A549 (cell line): ENCODE data around the gene ERGIC1. TPM values are rescaled to one million over a fixed set of nuclear protein-coding genes. Genes with fewer than 3 reads are reported as not detected.

Experiments
- ATAC-seq, 2 experiments: fragments of 200-7000 bp in 1 of 2; fragments of >200 bp in 1 of 2; cut with Nextera tagmentation in 1 of 2; cut with Tn5 transposase in 1 of 2; 3 replicates each; pipeline versions ENCODE4 v1.8.0 to v1.9.1; 2018 to 2020; ENCODE audit warnings: mild to moderate bottlenecking in 1 of 2, moderate library complexity in 1 of 2
- CTCF ChIA-PET: fragments of 300-600 bp; sonication (Branson Sonifier 250); formaldehyde crosslinking; extraction: SDS; loops from one replicate; lab custom pipeline; 2021; ENCODE audit warnings: antibody characterized with exemption, inconsistent platforms; lab: Yijun Ruan, JAX
- POLR2A ChIA-PET: fragments of 350-600 bp; formaldehyde crosslinking; extraction: SDS; loops from one replicate; lab custom pipeline; 2021; ENCODE audit warnings: antibody characterized with exemption, inconsistent platforms; lab: Yijun Ruan, JAX
- DNase-seq, 2 experiments: peaks; one replicate each; pipeline versions ENCODE4 v3.0.0 to v3.0.0-alpha.2; 2011 to 2016; ENCODE audit warnings: low read depth in 1 of 2, low spot score in 1 of 2
- FAIRE-seq: peaks from 2 replicates; lab custom pipeline; 2011; peaks lifted over from hg19 to GRCh38; lab: Jason Lieb, UNC
- H3K27ac ChIP-seq, 2 experiments: fragments of >200 bp; sonication (Bioruptor Twin); formaldehyde crosslinking; 3 replicates each; pipeline ENCODE4 v1.5.1; 2016 to 2017
- H3K4me1 ChIP-seq: fragments of >200 bp; sonication (Bioruptor Twin); formaldehyde crosslinking; 3 replicates; pipeline ENCODE4 v1.6.1; 2016
- H3K4me2 ChIP-seq: fragments of >200 bp; sonication (Bioruptor Twin); formaldehyde crosslinking; 3 replicates; pipeline ENCODE4 v1.6.1; 2016
- H3K4me3 ChIP-seq: fragments of >200 bp; sonication (Bioruptor Twin); formaldehyde crosslinking; 3 replicates; pipeline ENCODE4 v1.5.1; 2016
- H3K9me3 ChIP-seq: fragments of >200 bp; sonication (Bioruptor Twin); formaldehyde crosslinking; 3 replicates; pipeline ENCODE4 v1.6.1; 2016
- CBX2 ChIP-seq: fragments of 200-600 bp; sonication (generic); IDR thresholded peaks from 2 replicates; pipeline ENCODE4 v1.6.1; 2016; ENCODE audit warnings: low read depth, mild to moderate bottlenecking, borderline replicate concordance
- CBX8 ChIP-seq: fragments of 200-600 bp; sonication (generic); IDR thresholded peaks from 2 replicates; pipeline ENCODE4 v1.6.1; 2016
- EHF ChIP-seq: fragments of 250-450 bp; sonication (Bioruptor Pico); IDR thresholded peaks from 2 replicates; pipeline ENCODE4 v1.5.0; 2020; ENCODE audit warnings: mild to moderate bottlenecking
- EHMT2 ChIP-seq: fragments of 200-600 bp; sonication (generic); IDR thresholded peaks from 2 replicates; pipeline ENCODE4 v1.6.1; 2016; ENCODE audit warnings: antibody characterized with exemption, low read depth, mild to moderate bottlenecking, moderate library complexity
- FOXS1 ChIP-seq: fragments of 250-450 bp; sonication (Bioruptor Pico); IDR thresholded peaks from 2 replicates; pipeline ENCODE4 v1.5.0; 2020; ENCODE audit warnings: mild to moderate bottlenecking, moderate library complexity
- GATA3 ChIP-seq: IDR thresholded peaks from 2 replicates; pipeline ENCODE4 v1.6.1; 2012; ENCODE audit warnings: borderline replicate concordance
- HOXB13 ChIP-seq: fragments of 250-450 bp; sonication (Bioruptor Pico); IDR thresholded peaks from 2 replicates; pipeline ENCODE4 v1.5.0; 2020; ENCODE audit warnings: low read depth, mild to moderate bottlenecking, moderate library complexity
- JUN ChIP-seq, 2 experiments: fragments of >200 bp; sonication (Bioruptor Twin); formaldehyde crosslinking; IDR thresholded peaks; 2 replicates in 1 of 2; 3 replicates in 1 of 2; pipeline ENCODE4 v1.6.1; 2016 to 2017
- JUNB ChIP-seq: fragments of >200 bp; sonication (Bioruptor Twin); formaldehyde crosslinking; IDR thresholded peaks from 2 replicates; pipeline ENCODE4 v1.6.1; 2016
- KDM5A ChIP-seq: fragments of 200-600 bp; sonication (generic); IDR thresholded peaks from 2 replicates; pipeline ENCODE4 v1.6.1; 2016; ENCODE audit warnings: antibody characterized with exemption, mild to moderate bottlenecking
- MYC ChIP-seq: IDR thresholded peaks from 2 replicates; pipeline ENCODE4 v1.6.1; 2012; ENCODE audit warnings: mild to moderate bottlenecking, inconsistent platforms, low read length, improper control_type of control experiment, borderline replicate concordance
- NPAS2 ChIP-seq: fragments of 250-450 bp; sonication (Bioruptor Pico); IDR thresholded peaks from 2 replicates; pipeline ENCODE4 v1.8.0; 2022; ENCODE audit warnings: mild to moderate bottlenecking, moderate library complexity, borderline replicate concordance
- NR3C1 ChIP-seq: fragments of >200 bp; sonication (Bioruptor Twin); formaldehyde crosslinking; IDR thresholded peaks from 3 replicates; pipeline ENCODE4 v1.6.1; 2017
- POLR2A ChIP-seq: IDR thresholded peaks from 2 replicates; pipeline ENCODE4 v1.6.1; 2012; ENCODE audit warnings: mild to moderate bottlenecking, low read length
- POLR2AphosphoS2 ChIP-seq: conservative IDR thresholded peaks from 2 replicates; pipeline ENCODE4 v1.6.1; 2012; ENCODE audit warnings: low read length, improper control_type of control experiment, inconsistent platforms
- RFX5 ChIP-seq: fragments of 450-650 bp; IDR thresholded peaks from 2 replicates; pipeline ENCODE4 v1.7.1; 2014; ENCODE audit warnings: antibody characterized with exemption, mild to moderate bottlenecking, moderate library complexity
- SREBF2 ChIP-seq: fragments of 450-650 bp; IDR thresholded peaks from 2 replicates; pipeline ENCODE4 v1.6.1; 2014; ENCODE audit warnings: mild to moderate bottlenecking, moderate library complexity
- TP53 ChIP-seq: fragments of 250-450 bp; sonication (Bioruptor Pico); IDR thresholded peaks from 2 replicates; pipeline ENCODE4 v1.5.0; 2021; ENCODE audit warnings: mild to moderate bottlenecking, moderate library complexity
- ZFP36 ChIP-seq: fragments of 450-650 bp; IDR thresholded peaks from 2 replicates; pipeline ENCODE4 v1.6.1; 2014; ENCODE audit warnings: borderline replicate concordance; ENCODE audit not compliant: partially characterized antibody
- ZNF302 ChIP-seq: fragments of 250-450 bp; sonication (Bioruptor Pico); IDR thresholded peaks from 2 replicates; pipeline ENCODE4 v1.9.0; 2021; ENCODE audit warnings: inconsistent platforms, mild to moderate bottlenecking, moderate library complexity
- ZSCAN20 ChIP-seq: fragments of 250-450 bp; sonication (Bioruptor Pico); IDR thresholded peaks from 2 replicates; pipeline ENCODE4 v1.8.0; 2022; ENCODE audit warnings: mild to moderate bottlenecking, moderate library complexity
- WGBS: methylation state at CpG from one replicate; pipeline ENCODE4 v1.1.6; 2017; ENCODE audit errors: missing lambda C conversion rate; 5-methylcytosine and 5-hydroxymethylcytosine counted together
- polyA plus RNA-seq, 4 experiments: library from polyadenylated mRNA; depleted of rRNA in 3 of 4; stranded (reverse); fragments of >200 nt; fragmentation: RNase III in 1 of 4; extraction: RNeasy Plus Mini Kit Qiagen cat#74134 plus additional on column Dnase treatment in 1 of 4; gene quantifications; 2 replicates in 3 of 4; 3 replicates in 1 of 4; pipeline ENCODE4 v1.2.3, GENCODE V29; 2011 to 2017
- TF ChIP-seq, protein P1 (sequence below): fragments of 250-450 bp; sonication (Bioruptor Pico); IDR thresholded peaks from 2 replicates; pipeline ENCODE4 v1.5.0; 2020; ENCODE audit warnings: low read depth, mild to moderate bottlenecking, moderate library complexity
- TF ChIP-seq, protein P2 (sequence below): IDR thresholded peaks from 2 replicates; pipeline ENCODE4 v1.6.1; 2012
- TF ChIP-seq, protein P3 (sequence below): fragments of 450-650 bp; IDR thresholded peaks from 2 replicates; pipeline ENCODE4 v1.6.1; 2014; ENCODE audit warnings: antibody characterized with exemption
- TF ChIP-seq, protein P4 (sequence below): fragments of 200-600 bp; sonication (generic); IDR thresholded peaks from 2 replicates; pipeline ENCODE4 v1.6.1; 2016; ENCODE audit warnings: antibody characterized with exemption, mild to moderate bottlenecking, moderate library complexity

Gene ERGIC1
- polyA plus RNA-seq, 2 of the 4 experiments (the other 2 are of a cell fraction), result 176 to 304 TPM

DNA sequence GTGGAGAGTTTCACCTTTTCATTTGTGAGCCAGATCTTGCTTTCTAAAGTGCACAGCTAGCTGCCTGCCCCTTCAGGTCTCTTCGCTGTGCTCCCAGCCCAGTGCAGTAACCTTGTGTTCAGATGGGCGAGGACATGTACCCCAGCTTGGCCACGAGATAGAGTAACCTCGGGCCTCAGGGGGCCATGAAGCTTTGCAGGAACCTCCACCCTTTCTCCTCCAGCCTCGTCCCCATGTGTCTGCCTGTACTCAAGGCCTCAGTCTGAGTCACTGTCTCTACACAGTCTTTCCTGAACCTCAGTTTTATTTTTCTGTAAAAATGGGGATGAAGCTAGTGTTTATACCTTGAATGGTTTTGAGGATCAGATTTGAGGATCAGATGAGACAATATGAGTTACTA is 37.9 kb downstream of the ERGIC1 start:
- Histone ChIP-seq H3K4me2 (peak overlapping the region; percentile 88; the same call in 2 of the 3 replicates), H3K27ac (peak overlapping the region; percentile 96 to 99), H3K9me3 (no peaks in the 10 kb centered on the region), H3K4me3 (no peak overlapping the region), H3K4me1 (peaks cover 90% of the 10 kb centered on the region)
- POLR2A ChIA-PET, result interaction anchor here (1.8 to 6.1 kb wide), 2 partner anchors 94 to 101 kb away, joined by 12 to 61 read pairs; partner anchors contain the start of gene DUSP1
- ATAC-seq, result no peak
- 69% methylated on average over 5 of the region's 5 CpGs for WGBS
- no peak for FAIRE-seq
- TF ChIP-seq FOXS1 (peak; percentile 37; the same call in 1 of the 2 replicates), JUNB (no peak), RFX5 (no peak), EHF (CRISPR knock-in tag) (no peak), KDM5A (no peak)
- TF ChIP-seq, protein P1, sequence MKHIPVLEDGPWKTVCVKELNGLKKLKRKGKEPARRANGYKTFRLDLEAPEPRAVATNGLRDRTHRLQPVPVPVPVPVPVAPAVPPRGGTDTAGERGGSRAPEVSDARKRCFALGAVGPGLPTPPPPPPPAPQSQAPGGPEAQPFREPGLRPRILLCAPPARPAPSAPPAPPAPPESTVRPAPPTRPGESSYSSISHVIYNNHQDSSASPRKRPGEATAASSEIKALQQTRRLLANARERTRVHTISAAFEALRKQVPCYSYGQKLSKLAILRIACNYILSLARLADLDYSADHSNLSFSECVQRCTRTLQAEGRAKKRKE (CRISPR knock-in tag), result 0 out of 2 replicates have a peak, but pooled peaks have one; percentile 62
- TF ChIP-seq, protein P2, sequence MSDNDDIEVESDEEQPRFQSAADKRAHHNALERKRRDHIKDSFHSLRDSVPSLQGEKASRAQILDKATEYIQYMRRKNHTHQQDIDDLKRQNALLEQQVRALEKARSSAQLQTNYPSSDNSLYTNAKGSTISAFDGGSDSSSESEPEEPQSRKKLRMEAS, result 0 out of 2 replicates have a peak, but pooled peaks have one; percentile 25
- CTCF ChIA-PET, result interaction anchor here (0.9 to 3.0 kb wide), 7 partner anchors 10 to 165 kb away, joined by 3 to 9 read pairs (median 4); partner anchors contain the start of gene DUSP1
- DNase-seq, result no peak

DNA sequence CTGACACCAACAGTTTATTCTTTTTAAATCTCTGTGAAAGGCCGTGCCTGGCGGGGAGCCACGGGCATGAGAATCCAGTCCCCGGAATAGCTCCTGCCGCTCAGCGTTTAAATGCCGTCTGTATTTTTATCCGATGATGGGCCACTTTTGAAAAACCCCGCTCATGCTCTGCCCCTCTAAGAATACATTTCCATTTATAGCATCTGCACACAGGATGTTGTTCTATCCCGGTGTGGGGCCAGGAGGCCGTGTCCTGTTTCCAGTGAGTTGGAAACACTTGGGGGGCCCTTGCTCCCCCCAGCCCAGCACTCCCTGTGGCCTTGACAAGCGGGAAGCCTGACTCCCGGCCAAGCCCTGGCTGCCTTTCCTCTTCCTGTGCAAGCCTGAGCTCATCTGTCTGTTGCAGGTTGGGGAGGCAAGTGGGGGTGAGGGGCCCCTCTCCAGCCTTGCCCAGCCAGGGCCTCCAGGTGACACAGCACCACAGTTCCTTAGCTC is 39.0 kb downstream of the ERGIC1 start:
- no peak for TF ChIP-seq NPAS2 (CRISPR knock-in tag)
- no peak for TF ChIP-seq TP53 (CRISPR knock-in tag)
- TF ChIP-seq ZSCAN20 (CRISPR knock-in tag), result no peak
- no peak for TF ChIP-seq SREBF2
- TF ChIP-seq, protein P2, result no peak
- TF ChIP-seq NR3C1, result no peak
- TF ChIP-seq, protein P3, sequence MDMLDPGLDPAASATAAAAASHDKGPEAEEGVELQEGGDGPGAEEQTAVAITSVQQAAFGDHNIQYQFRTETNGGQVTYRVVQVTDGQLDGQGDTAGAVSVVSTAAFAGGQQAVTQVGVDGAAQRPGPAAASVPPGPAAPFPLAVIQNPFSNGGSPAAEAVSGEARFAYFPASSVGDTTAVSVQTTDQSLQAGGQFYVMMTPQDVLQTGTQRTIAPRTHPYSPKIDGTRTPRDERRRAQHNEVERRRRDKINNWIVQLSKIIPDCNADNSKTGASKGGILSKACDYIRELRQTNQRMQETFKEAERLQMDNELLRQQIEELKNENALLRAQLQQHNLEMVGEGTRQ, result no peak
- no peak for TF ChIP-seq CBX8
- no peak for TF ChIP-seq KDM5A
- TF ChIP-seq ZFP36, result no peak
- TF ChIP-seq POLR2AphosphoS2, result no peak
- no peak for TF ChIP-seq CBX2
- TF ChIP-seq GATA3, result no peak
- no peak for TF ChIP-seq MYC
- TF ChIP-seq POLR2A, result no peak
- TF ChIP-seq HOXB13 (CRISPR knock-in tag), result no peak
- TF ChIP-seq JUN (IDR thresholded peaks at IDR 0.05), result no peak
- TF ChIP-seq, protein P4, sequence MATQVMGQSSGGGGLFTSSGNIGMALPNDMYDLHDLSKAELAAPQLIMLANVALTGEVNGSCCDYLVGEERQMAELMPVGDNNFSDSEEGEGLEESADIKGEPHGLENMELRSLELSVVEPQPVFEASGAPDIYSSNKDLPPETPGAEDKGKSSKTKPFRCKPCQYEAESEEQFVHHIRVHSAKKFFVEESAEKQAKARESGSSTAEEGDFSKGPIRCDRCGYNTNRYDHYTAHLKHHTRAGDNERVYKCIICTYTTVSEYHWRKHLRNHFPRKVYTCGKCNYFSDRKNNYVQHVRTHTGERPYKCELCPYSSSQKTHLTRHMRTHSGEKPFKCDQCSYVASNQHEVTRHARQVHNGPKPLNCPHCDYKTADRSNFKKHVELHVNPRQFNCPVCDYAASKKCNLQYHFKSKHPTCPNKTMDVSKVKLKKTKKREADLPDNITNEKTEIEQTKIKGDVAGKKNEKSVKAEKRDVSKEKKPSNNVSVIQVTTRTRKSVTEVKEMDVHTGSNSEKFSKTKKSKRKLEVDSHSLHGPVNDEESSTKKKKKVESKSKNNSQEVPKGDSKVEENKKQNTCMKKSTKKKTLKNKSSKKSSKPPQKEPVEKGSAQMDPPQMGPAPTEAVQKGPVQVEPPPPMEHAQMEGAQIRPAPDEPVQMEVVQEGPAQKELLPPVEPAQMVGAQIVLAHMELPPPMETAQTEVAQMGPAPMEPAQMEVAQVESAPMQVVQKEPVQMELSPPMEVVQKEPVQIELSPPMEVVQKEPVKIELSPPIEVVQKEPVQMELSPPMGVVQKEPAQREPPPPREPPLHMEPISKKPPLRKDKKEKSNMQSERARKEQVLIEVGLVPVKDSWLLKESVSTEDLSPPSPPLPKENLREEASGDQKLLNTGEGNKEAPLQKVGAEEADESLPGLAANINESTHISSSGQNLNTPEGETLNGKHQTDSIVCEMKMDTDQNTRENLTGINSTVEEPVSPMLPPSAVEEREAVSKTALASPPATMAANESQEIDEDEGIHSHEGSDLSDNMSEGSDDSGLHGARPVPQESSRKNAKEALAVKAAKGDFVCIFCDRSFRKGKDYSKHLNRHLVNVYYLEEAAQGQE, result no peak
- no peak for TF ChIP-seq EHMT2
- TF ChIP-seq ZNF302 (CRISPR knock-in tag), result no peak
- H3K4me3 ChIP-seq, result no peak overlapping the region
- WGBS, result 85% methylated on average over 13 of the region's 13 CpGs
- FAIRE-seq, result no peak
- peaks cover 86% of the 10 kb centered on the region for H3K4me1 ChIP-seq
- no peak for ATAC-seq
- no peak overlapping the region for H3K4me2 ChIP-seq
- no peak for DNase-seq
- H3K27ac ChIP-seq, result peak overlapping the region; percentile 96 to 99
- no peaks in the 10 kb centered on the region for H3K9me3 ChIP-seq
- CTCF ChIA-PET, result interaction anchor here (0.9 to 3.0 kb wide), 6 partner anchors 9 to 166 kb away, joined by 3 to 9 read pairs (median 4); no protein-coding TSS in a partner anchor
- POLR2A ChIA-PET, result interaction anchor here (0.7 to 6.1 kb wide), 2 partner anchors 25 to 102 kb away, joined by 3 to 61 read pairs; partner anchors contain the start of gene DUSP1
